T-helper 1 cell treated with Interleukin-12 subunit alpha and Interleukin-12 subunit beta and Interleukin-4 antibody, amounts not matched to agents 30 ng/mL and 1 ng/mL, for 36 hours (primary cell): Measurements from ENCODE around the gene MYMX. TPM values are rescaled to one million over a fixed set of nuclear protein-coding genes. Genes with fewer than 3 reads are reported as not detected.
"Not testable (repeated sequence)": the region's sequence is repeated elsewhere in the genome, so short reads cannot be mapped to it uniquely, and the experiment has no call there.

ENCODE experiments used
- intact Hi-C: fragments of 100-400 bp; cut with micrococcal nuclease; formaldehyde crosslinking; loops from one replicate; pipeline ENCODE4 v1.15.1; 2024
- total RNA-seq: library from RNA; stranded (reverse); gene quantifications from 2 replicates; pipeline ENCODE4 v1.2.3, GENCODE V29; 2022

The MYMX gene
- total RNA-seq, 1 donor from 2014 or later, result not detected

DNA sequence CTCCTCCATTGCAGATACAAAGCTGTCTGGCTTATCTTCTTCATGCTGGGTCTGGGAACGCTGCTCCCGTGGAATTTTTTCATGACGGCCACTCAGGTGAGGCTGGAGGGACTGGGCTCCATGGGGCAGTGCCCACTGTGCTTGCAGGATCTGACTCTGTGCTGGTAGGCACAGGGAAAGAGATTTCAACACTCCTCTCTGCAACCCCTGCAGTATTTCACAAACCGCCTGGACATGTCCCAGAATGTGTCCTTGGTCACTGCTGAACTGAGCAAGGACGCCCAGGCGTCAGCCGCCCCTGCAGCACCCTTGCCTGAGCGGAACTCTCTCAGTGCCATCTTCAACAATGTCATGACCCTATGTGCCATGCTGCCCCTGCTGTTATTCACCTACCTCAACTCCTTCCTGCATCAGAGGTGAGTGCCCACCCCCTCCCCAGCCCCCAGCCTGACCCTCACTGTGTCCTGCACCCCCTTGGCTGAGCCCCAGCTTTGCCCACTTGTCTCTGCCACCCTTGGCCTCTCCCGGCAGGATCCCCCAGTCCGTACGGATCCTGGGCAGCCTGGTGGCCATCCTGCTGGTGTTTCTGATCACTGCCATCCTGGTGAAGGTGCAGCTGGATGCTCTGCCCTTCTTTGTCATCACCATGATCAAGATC is 12.8 kb downstream of the MYMX start:
- intact Hi-C loops, result no loop called here

DNA sequence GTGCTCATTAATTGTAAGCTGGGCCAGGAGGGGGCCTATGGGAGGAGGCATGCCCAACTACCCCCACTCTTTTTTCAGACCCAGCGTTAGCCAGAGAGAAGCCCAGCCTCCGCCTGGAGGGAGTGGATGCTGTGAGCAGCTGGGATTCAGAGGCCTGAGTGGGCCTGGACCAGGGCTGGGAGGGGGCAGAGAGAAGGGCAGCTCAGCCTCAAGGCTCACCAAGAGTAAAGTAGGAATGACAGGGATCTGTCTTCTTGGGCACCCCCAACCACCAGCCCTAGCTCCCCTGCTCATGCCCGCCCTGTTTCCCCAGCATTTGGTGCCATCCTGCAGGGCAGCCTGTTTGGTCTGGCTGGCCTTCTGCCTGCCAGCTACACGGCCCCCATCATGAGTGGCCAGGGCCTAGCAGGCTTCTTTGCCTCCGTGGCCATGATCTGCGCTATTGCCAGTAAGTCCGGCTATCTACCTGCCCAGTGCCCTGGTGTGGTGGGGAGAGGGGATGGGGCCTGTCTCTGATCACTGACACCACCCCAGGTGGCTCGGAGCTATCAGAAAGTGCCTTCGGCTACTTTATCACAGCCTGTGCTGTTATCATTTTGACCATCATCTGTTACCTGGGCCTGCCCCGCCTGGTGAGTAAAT is 13.4 kb downstream of the MYMX start:
- intact Hi-C loops, result no loop called here

DNA sequence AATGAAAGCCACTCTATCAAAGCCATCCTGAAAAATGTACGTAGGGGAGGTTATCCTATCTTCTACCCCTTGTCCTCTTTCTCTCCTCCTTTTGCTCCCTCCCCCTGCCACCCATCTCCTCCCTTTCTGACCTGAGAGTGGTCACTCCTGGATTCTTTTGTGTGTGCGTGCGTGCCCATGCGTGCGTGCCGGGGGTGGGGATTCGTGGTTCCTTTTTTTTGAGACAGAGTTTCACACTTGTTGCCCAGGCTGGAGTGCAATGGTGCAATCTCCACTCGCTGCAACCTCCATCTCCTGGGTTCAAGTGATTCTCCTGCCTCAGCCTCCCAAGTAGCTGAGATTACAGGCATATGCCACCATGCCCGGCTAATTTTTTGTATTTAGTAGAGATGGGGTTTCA is 14.7 kb downstream of the MYMX start:
- intact Hi-C loops, result not testable (repeated sequence)

DNA sequence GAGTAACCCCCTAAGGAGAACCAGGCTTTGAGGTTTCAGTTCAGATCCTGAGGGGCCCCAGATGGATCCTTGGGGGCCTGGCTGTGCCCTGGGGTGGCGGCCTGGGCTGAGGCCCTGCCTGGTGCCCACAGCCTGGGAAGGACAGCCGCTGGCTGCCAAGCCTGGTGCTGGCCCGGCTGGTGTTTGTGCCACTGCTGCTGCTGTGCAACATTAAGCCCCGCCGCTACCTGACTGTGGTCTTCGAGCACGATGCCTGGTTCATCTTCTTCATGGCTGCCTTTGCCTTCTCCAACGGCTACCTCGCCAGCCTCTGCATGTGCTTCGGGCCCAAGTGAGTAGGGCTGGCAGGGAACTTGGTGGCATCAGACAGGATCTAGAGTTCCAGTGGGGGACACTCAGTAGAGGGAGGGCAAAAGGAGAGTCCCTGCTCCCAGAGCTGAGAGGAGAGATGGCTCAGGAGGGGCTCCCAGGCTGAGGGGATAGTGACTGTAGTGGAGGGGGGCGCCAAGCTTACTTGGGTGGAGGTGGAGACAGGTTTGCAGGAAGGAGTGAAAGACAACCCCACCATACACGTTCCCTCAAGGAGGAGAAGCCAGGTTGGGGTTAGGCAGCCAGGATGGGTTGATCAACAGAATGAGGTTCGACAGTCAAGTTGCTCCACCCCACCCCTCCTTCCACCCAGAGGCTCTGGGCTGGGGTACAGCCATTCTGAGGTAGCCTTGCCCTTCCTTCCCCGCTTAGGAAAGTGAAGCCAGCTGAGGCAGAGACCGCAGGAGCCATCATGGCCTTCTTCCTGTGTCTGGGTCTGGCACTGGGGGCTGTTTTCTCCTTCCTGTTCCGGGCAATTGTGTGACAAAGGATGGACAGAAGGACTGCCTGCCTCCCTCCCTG is 16.2 kb downstream of the MYMX start:
- intact Hi-C loops, result no loop called here

DNA sequence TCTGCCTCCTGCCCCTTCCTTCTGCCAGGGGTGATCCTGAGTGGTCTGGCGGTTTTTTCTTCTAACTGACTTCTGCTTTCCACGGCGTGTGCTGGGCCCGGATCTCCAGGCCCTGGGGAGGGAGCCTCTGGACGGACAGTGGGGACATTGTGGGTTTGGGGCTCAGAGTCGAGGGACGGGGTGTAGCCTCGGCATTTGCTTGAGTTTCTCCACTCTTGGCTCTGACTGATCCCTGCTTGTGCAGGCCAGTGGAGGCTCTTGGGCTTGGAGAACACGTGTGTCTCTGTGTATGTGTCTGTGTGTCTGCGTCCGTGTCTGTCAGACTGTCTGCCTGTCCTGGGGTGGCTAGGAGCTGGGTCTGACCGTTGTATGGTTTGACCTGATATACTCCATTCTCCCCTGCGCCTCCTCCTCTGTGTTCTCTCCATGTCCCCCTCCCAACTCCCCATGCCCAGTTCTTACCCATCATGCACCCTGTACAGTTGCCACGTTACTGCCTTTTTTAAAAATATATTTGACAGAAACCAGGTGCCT is 16.9 kb downstream of the MYMX start:
- intact Hi-C loops, result no loop called here

DNA sequence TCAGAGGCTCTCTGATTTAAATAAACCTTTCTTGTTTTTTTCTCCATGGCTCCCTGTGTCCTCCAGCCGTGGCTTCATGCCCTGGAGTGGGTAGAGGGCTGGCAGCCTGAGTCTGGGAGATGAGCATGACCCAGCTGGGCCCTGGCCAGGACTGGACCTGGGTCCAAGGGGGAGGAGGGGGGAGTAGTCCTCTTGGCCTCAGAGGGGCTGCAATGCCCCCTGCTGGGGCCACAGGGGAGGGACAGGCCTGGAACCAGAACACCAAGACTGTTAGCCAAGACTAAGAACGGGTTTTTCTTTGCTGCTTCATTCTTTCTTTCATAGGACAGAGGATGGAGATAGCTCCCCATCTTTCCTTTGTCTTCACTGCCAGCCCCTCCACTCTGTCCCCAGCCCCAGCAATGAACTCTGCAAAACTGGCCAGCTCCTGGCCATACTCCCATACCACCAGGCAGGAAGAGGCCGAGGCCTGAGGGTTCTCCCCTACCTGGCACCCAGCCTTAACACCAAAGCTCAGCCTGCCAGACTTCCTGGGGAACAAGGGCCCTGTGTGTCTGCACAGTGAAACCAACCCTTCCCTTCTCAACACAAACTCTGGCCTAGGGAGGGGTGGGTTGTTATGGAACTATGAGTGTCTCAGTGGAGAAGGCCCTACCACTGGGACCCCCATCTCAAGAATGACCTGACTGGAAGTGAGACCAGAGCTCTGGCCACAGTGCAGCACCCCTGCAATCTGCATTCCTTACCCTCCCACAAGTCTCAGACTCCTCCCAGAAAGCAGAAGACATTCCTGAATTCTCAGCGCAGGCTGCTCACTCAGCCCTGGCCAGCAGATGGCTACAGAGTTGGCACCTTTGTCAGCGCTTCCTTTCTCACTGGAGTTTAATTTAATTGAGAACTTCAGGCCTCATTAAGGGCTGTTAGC is 17.6 kb downstream of the MYMX start:
- intact Hi-C loops, result no loop called here

DNA sequence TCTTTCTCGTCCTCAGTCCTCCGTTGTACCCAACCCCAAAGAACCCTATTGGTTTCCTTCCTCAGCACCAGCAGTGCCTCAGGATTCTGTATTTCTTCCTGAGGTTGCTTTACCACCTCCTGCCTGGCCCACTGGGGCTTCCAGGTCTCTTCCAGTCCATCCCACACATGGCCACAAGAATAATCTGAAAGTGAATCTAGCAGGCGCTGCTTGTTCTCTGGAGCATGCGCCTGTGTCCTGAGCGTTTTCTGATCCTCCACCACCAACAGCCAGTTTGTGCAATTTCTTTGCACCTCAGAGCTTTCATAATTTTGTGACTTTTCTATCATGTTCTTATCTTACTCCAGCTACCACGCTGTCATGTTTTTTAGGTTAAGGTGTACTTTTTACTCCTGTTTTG is 18.5 kb downstream of the MYMX start:
- intact Hi-C loops, result no loop called here

DNA sequence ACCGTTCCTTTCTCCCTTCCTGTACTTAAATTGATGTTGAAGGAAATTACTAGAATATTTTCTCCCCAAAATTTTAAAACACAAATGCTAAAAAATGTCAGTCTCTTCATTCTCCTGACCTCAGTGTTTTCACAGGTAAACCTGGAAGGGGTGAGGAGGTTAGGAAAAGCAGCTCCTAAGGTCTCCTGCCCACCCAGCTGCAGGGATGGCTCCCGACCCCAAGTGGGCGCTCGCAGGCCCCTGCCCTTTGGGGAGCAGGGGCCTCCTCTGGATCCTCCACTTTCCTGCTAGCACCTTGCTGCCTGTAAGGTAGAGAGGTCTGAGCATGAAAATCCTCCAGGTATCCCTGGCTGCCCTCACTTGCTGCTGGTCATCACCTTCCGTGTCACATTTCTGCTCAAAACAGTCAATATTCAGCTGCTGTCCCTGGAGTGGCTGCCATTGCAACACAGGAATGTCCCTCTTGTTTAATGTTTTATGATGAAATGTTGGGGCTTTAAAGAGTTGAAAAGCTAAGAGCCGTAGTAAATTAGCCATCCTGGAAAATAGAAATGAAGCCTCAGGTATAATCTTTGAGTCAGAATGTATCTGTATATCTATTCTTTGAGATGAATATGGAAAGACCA is 19.3 kb downstream of the MYMX start:
- intact Hi-C loops, result no loop called here

DNA sequence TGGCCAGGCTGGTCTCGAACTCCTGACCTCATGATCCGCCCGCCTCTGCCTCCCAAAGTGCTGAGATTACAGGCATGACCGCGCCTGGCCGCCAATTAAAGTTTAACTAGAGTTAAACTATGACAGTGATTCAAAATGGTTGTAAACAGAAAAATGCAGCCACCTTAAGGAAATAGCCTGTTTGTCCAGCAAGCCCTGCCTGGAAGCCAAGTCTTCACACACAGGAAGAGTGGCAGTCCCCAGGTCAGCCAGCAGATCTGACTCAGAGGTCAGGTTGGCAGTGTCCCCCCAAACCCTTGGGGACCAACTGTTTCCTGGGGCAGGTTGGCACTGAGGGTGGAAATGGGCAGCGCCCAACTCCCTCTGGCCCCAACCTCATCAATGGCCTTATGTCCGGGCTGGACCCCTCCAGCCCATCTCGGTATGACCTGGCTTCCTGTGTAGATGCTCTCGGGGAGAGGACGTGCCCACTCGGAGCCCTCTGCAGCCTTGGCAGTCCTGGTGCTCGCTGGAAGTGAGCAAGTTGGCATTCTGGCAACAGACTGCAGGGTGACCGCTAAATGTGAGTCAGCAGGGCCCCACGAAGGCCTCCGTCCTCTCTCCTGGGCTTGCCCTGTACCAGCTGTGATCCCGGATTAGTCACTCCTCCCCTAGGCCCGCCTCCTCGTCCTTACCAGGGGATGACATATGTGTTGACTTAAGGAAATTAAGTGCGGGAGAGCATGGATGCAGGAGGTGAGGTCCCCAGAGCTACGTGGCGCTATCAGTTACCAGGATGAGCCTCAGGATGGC is 20.5 kb downstream of the MYMX start:
- intact Hi-C loops, result loop anchor here (1.0 kb wide), 4 partner anchors 9 to 141 kb away; no protein-coding TSS in a partner anchor

DNA sequence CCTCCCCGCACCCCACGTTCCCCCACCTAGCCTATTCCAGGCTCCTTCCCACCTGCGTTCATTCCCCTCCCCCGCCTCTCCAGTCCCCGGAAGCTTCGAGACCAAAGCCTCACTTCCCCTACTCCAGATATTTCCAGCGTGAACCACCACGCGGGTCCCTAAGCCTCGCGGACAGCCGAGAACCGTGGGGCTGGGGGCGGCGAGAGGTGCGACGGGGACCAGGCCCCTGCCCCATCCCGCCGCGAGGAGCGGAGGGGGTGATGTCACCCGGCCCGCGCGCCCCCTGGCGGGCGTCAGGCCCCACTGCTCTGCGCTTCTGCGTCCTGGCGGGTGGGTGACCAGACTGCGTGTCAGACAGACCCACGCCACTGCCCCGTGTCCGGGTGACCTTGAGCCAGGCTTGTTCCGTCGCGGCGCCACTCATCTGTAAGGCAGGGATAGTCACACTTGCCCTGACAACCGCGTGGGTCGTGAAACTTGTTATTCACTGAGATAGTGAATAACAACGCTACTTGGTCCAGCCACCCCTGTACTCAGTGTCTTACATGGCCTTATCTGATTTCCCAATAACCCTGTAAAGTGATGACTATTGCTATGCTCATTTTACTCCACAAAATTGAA is 21.2 kb downstream of the MYMX start:
- intact Hi-C loops, result loop anchor here (1.0 kb wide), 4 partner anchors 8 to 142 kb away; no protein-coding TSS in a partner anchor

DNA sequence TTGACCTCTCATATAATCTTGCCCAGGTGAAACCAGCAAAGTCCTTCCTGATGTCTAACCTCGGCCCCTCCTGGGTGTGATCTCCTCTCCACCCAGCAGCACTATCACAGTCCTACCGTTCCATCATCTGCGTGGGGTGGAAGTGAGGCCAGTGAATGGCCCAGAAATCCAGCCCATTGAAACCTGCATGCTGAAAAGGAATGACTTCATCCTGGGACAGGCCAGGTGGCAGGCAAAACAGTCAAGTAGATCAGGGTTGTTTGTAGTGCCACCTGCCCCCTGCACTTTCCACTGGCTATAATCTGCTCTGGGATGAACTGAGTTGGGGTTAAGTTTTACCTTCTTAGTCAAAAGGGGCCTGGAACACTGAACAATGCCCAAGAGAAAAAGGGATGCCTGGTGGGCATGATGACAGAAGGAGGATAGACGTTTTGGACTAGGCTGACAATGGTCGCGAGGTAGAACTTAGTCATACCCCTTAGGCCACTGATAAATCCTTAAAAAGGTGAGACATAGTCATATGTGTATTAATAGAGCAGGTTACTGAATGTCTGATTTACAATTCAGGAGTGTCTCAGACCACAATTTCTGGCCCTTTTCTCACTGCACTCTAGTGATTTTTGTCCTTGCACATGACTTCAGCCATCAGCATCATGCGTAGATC is 22.1 kb downstream of the MYMX start:
- intact Hi-C loops, result no loop called here

DNA sequence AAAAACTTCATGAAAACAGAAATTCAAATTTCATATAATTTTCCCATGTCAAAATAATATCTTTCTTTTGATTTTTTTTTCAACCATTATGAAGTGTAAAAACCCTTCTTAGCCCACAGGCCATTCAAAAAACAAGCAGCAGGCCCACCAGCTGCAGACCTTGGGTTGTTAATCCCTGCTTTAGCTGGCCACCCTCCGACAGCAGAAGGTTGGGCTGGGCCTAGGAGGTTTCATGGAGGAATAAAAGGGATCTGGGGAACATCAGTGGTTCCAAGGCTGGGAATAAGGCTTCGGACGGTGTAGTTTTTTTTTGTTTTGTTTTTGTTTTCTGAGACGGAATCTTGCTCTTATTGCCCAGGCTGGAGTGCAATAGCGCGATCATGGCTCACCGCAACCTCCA is 26.6 kb downstream of the MYMX start:
- intact Hi-C loops, result loop anchor here (10.0 kb wide), 1 partner anchor 1189 kb away; the partner anchor contains the start of genes CUL7, KLC4 and MRPL2

DNA sequence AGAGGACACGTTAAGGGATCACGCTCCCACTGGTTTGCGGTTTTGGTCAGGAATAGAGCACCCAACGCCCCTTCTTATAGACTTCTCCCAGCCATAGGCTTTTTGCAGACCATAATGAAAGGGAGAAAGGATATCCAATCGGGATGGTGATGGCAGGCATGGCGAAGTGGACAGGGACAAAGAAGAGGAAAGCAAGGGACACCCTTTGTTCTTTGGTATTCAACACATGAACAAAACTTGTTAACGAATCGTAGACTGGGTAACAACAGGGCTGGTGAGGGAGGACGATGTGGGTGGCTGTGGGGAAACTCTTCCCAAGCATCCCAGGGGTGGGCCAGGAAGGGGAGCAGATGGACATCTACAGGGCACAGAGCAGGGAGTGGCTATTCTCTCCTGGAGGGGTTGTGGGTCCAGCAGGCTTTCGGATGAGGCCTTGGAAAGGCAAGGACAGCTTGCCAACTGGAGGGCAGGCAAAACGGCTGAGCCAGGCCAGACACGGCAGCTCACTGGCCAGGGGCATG is 28.7 kb downstream of the MYMX start:
- intact Hi-C loops, result loop anchor here (5.0 to 10.0 kb wide), 3 partner anchors 668 to 1191 kb away; partner anchors contain the start of genes CUL7, KLC4, MRPL2 and POLH

DNA sequence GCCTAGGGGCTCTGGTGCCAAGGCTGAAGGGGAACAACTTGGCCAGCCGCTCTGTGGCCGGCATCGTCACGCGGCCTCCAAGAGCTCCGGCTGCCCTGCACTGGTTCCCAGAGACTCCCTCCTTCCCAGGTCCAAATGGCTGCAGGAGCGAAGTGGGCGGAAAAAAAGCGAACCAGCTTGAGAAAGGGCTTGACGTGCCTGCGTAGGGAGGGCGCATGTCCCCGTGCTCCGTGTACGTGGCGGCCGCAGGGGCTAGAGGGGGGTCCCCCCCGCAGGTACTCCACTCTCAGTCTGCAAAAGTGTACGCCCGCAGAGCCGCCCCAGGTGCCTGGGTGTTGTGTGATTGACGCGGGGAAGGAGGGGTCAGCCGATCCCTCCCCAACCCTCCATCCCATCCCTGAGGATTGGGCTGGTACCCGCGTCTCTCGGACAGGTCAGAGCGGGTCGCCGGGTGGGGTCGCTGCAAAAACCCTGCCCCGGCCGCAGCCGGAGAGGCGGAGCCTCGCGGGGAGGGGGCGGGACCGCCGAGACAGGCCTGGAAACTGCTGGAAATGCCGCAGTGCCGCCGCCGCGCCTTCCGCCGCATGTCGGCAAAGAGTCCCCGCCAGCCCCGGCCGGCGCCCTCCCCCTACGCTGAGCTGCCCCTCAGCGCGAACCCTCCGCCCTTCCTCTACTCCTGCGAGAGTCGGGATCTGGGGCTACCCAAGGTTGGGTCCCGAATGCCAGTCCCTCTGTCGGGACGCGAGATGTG is 29.4 kb downstream of the MYMX start:
- intact Hi-C loops, result loop anchor here (1.0 to 10.0 kb wide), 8 partner anchors 9 to 1191 kb away; partner anchors contain the start of genes AARS2, CDC5L, CUL7 and KLC4

DNA sequence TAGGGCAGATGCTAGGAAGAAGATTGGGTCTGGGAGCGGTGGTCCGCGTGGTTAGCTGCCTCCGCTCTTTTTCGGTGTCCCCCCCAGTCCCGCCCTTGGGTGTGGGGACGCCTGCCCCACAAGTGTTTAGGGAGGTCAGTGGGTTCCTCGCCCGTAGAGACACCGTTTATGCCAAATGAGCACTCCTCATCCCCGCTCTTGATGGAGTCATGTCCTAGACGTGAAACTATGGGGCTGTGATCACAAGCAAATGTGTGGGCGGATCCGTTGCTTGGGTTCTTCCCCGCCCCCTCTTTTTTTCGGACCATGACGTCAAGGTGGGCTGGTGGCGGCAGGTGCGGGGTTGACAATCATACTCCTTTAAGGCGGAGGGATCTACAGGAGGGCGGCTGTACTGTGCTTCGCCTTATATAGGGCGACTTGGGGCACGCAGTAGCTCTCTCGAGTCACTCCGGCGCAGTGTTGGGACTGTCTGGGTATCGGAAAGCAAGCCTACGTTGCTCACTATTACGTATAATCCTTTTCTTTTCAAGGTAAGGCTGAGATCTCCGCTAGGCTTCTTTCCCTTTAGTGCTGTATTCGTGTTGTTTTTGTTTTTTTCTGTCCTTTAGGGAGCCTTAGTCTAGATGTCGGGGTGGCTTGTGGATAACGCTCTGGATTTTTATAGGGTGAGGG is 30.1 kb downstream of the MYMX start, which contains the start of gene HSP90AB1:
TSS of gene HSP90AB1 (plus strand) at position 439 of the 675 bp plus-strand sequence. CDS start 1,529 bp downstream, outside the sequence.
- intact Hi-C loops, result loop anchor here (1.0 to 10.0 kb wide), 12 partner anchors 9 to 1192 kb away; partner anchors contain the start of genes AARS2, CDC5L, CUL7 and GTPBP2
